ENCODE data around the gene ESPNL. TPM values are rescaled to one million over a fixed set of nuclear protein-coding genes. Genes with fewer than 3 reads are reported as not detected.
A peak's percentile ranks its signal among the peaks of the same experiment; 100 is the strongest.

ESPNL gene
- total RNA-seq, 1 donor from 2014 or later, result 0.40 TPM

DNA sequence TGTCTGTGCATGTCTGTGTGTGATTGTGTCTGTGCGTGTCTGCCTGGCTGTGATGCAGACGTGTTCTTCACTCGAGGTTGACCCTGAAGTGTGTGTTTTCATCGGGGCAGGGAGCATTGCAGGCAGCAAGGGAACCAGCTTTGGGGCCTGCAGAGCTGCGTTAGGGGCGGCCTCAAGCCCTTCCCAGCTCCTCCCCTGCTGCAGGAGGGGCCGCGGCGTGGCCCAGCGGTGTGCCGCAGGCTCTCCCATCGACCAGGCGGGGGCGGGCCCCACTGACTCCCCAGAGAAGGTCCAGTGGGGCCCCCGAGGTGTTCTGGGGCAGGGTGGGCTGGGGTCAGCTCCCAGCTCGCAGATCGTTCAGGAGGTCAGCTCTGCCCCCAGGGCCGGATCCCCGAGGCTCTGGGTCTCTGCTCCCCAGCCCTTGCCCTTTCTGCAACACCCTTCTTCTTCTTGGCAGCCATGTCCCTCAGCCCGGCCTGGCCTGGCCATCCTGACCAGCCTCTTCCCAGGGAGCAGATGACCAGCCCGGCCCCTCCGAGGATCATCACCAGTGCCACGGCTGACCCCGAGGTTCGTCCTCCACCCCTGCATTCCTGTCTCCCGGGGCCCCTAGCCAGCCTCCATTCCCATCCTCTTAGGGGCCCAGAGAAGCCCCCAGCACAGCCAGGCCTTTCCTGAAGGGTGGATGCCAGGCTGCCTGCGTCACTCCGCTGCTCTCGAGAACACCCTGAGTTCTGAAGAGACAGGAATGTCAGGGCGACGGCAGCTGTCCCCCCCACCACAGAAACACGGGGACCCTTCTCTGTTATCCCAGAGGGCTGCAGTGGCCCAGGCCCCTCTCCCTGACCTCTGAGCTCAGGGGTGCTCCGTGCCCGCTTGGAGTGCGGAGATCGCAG lies 27.3 kb downstream of the ESPNL start:
- Mint-ChIP-seq H3K9me3 (no peaks in the 10 kb centered on the region), H3K4me1 (no peaks in the 10 kb centered on the region), H3K27me3 (ENCODE audit: low read depth) (no peaks in the 10 kb centered on the region), H3K36me3 (ENCODE audit: low read depth) (no peaks in the 10 kb centered on the region), H3K4me3 (no peak overlapping the region), H3K27ac (ENCODE audit: unreplicated experiment) (peak overlapping the region; percentile 30)
- no peak for DNase-seq (ENCODE audit: low read depth, low spot score)
- TF ChIP-seq, protein P1, sequence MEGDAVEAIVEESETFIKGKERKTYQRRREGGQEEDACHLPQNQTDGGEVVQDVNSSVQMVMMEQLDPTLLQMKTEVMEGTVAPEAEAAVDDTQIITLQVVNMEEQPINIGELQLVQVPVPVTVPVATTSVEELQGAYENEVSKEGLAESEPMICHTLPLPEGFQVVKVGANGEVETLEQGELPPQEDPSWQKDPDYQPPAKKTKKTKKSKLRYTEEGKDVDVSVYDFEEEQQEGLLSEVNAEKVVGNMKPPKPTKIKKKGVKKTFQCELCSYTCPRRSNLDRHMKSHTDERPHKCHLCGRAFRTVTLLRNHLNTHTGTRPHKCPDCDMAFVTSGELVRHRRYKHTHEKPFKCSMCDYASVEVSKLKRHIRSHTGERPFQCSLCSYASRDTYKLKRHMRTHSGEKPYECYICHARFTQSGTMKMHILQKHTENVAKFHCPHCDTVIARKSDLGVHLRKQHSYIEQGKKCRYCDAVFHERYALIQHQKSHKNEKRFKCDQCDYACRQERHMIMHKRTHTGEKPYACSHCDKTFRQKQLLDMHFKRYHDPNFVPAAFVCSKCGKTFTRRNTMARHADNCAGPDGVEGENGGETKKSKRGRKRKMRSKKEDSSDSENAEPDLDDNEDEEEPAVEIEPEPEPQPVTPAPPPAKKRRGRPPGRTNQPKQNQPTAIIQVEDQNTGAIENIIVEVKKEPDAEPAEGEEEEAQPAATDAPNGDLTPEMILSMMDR (conservative IDR thresholded peaks at IDR 0.05), result no peak

DNA sequence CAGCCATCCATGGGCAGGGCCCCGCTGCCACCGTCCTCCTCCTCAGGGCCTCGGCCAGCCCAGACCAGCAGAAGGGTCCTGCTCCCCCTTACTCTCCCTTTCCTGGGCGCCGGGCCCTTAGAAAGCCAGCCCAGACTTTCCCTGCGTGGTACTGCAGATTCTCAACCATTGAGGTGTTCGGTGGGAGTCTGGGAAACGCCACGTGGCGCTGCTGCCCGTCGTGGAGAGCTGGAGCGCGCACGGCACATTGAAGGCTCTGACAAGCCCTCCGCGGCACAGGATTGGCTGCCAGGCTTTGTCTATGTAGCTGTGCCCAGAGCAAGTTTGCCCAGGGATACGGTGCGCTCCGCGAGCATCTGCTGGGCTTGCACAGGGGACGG lies 27.9 kb downstream of the ESPNL start:
- Mint-ChIP-seq H3K36me3 (ENCODE audit: low read depth) (no peaks in the 10 kb centered on the region), H3K4me1 (no peaks in the 10 kb centered on the region), H3K27ac (ENCODE audit: unreplicated experiment) (no peak overlapping the region), H3K4me3 (no peak overlapping the region), H3K9me3 (no peaks in the 10 kb centered on the region), H3K27me3 (ENCODE audit: low read depth) (no peaks in the 10 kb centered on the region)
- no peak for DNase-seq (ENCODE audit: low read depth, low spot score)
- TF ChIP-seq, protein P1 (conservative IDR thresholded peaks at IDR 0.05), result no peak

DNA sequence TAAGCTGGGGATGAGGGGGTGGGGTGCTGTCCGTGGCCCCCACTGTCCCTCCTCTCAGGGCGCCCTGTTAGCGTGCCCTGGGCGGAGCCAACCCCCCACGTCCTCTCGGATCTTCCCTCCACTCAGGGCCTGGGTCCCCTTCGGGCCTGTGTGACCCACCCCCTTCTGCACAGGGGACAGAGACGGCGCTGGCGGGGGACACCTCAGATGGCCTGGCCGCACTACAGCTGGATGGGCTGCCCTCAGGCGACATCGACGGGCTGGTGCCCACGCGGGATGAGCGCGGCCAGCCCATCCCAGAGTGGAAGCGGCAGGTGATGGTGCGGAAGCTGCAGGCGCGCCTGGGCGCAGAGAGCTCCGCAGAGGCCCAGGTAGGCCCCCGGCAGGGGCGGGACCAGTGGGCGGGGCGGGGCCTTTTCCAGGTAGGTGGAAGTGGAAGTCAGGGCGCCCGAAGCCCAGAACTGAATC lies 28.4 kb downstream of the ESPNL start:
- TF ChIP-seq, protein P1 (conservative IDR thresholded peaks at IDR 0.05), result no peak
- Mint-ChIP-seq H3K4me3 (no peak overlapping the region), H3K36me3 (ENCODE audit: low read depth) (no peaks in the 10 kb centered on the region), H3K27ac (ENCODE audit: unreplicated experiment) (no peak overlapping the region), H3K27me3 (ENCODE audit: low read depth) (no peaks in the 10 kb centered on the region), H3K4me1 (no peaks in the 10 kb centered on the region), H3K9me3 (no peaks in the 10 kb centered on the region)
- no peak for DNase-seq (ENCODE audit: low read depth, low spot score)

DNA sequence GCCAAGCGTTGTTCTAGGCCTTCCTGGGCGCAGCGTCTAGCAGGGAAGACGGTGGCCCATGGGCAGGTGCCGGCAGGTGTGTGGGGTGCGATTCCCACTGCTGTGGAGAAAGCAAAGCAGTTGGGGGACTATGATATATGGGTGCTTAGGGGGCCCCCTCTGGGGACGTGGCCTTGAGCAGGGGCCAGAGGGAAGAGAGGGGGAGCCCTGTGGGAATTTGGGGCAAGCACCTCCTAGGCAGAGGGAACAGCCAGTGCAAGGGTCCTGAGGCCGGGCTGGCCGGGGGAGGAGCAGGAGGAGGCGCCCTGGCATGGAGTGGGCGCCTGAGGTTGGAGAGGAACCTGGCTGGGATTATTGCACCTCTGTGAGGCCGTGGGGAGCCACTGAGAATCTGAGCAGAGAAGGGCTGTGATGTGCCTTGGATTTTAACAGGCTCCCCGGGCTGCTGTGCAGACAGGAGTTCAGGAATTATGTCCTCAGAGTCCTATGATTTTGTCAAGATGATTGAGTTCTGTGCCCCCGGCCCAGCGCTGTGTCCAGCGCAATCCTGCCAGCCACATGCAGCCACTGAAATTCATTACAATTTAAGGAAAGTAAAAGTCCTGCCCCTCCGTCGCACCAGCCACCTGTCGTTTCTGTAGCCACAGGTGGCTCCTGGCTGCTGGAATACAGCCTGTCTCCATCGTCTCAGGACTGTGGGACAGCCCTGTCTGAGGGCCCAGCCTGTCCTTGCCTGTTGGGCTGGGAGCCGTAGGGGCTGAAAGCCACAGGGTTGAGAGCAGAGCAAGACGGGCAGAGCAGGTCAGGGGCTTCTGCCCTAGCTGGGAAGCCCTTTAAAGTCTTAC lies 29.2 kb downstream of the ESPNL start:
- no peak for DNase-seq (ENCODE audit: low read depth, low spot score)
- Mint-ChIP-seq H3K9me3 (no peaks in the 10 kb centered on the region), H3K36me3 (ENCODE audit: low read depth) (no peaks in the 10 kb centered on the region), H3K4me3 (no peak overlapping the region), H3K4me1 (no peaks in the 10 kb centered on the region), H3K27ac (ENCODE audit: unreplicated experiment) (no peak overlapping the region), H3K27me3 (ENCODE audit: low read depth) (no peaks in the 10 kb centered on the region)
- TF ChIP-seq, protein P1 (conservative IDR thresholded peaks at IDR 0.05), result no peak

DNA sequence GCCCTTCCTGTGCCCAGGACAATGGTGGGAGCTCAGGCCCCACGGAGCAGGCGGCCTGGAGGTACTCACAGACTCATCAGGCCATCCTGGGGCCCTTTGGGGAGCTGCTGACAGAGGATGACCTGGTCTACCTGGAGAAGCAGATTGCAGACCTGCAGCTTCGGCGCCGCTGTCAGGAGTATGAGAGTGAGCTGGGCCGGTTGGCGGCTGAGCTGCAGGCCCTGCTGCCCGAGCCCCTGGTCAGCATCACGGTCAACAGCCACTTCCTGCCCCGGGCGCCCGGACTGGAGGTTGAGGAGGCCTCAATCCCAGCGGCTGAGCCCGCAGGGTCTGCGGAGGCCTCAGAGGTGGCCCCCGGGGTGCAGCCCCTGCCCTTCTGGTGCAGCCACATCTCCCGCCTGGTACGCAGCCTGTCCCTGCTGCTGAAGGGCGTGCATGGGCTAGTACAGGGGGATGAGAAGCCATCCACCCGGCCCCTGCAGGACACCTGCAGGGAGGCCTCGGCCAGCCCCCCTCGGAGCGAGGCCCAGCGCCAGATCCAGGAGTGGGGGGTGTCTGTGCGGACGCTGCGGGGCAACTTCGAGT lies 30.1 kb downstream of the ESPNL start:
- TF ChIP-seq, protein P1 (conservative IDR thresholded peaks at IDR 0.05), result no peak
- no peak for DNase-seq (ENCODE audit: low read depth, low spot score)
- Mint-ChIP-seq H3K9me3 (no peaks in the 10 kb centered on the region), H3K27me3 (ENCODE audit: low read depth) (no peaks in the 10 kb centered on the region), H3K4me3 (no peak overlapping the region), H3K27ac (ENCODE audit: unreplicated experiment) (no peak overlapping the region), H3K36me3 (ENCODE audit: low read depth) (no peaks in the 10 kb centered on the region), H3K4me1 (no peaks in the 10 kb centered on the region)

Data from neural crest cell (in vitro differentiated cells).